HepG2 (cell line): ENCODE results near the gene ICAM3. TPM values are rescaled to one million over a fixed set of nuclear protein-coding genes. Genes with fewer than 3 reads are reported as not detected.

Experiments used
- ATAC-seq: fragments of 200-7000 bp; cut with Tn5 transposase; 3 replicates; pipeline ENCODE4 v1.9.1; 2020; ENCODE audit warnings: mild to moderate bottlenecking, moderate library complexity
- BruUV-seq: library from RNA; stranded (reverse); fragments of 400-500 nt; replicated peaks from 2 replicates; lab custom pipeline; 2021; lab: Mats Ljungman, UMichigan
- CTCF ChIA-PET: fragments of 300-600 bp; formaldehyde crosslinking; extraction: SDS; loops from one replicate; lab custom pipeline; 2021; ENCODE audit warnings: low total read pairs, inconsistent platforms, low intra/inter-chr PET ratio; lab: Yijun Ruan, JAX
- POLR2A ChIA-PET: fragments of 350-600 bp; sonication (Branson Sonifier 250); formaldehyde crosslinking; loops from one replicate; lab custom pipeline; 2020; ENCODE audit warnings: antibody characterized with exemption, inconsistent platforms; lab: Yijun Ruan, JAX
- DNase-seq: peaks from one replicate; pipeline ENCODE4 v3.0.0-alpha.2; 2015; ENCODE audit warnings: low spot score
- FAIRE-seq: peaks from 3 replicates; lab custom pipeline; 2011; peaks lifted over from hg19 to GRCh38; lab: Jason Lieb, UNC
- H2AFZ ChIP-seq: one replicate; pipeline ENCODE4 v1.6.1; 2011; ENCODE audit warnings: low read length, inconsistent platforms
- H3K27ac ChIP-seq: fragments of 300-600 bp; 3 replicates; pipeline ENCODE4 v1.8.0; 2011; ENCODE audit warnings: mixed run types, mild to moderate bottlenecking, mixed read lengths, low read length, inconsistent platforms; ENCODE audit not compliant: insufficient read depth; ENCODE audit errors: extremely low read length
- H3K27me3 ChIP-seq, 2 experiments: fragments of 200-600 bp in 1 of 2; 2 replicates in 1 of 2; 3 replicates in 1 of 2; pipeline versions ENCODE4 v1.6.0 to v1.8.0; 2011; ENCODE audit warnings: low read length in 2 of 2, mild to moderate bottlenecking in 2 of 2, moderate library complexity in 2 of 2, inconsistent platforms in 1 of 2; ENCODE audit not compliant: insufficient read depth in 2 of 2, control insufficient read depth in 1 of 2
- H3K36me3 ChIP-seq, 2 experiments: fragments of 200-600 bp in 1 of 2; replicated peaks in 1 of 2; 2 replicates in 1 of 2; 3 replicates in 1 of 2; pipeline versions ENCODE4 v1.5.1 to v1.8.0; 2011; ENCODE audit warnings: low read length in 2 of 2, inconsistent platforms in 1 of 2; ENCODE audit not compliant: insufficient read depth in 2 of 2, control insufficient read depth in 1 of 2
- H3K4me1 ChIP-seq: 2 replicates; pipeline ENCODE4 v1.5.1; 2012; ENCODE audit warnings: low read length, inconsistent platforms; ENCODE audit not compliant: insufficient read depth
- H3K4me2 ChIP-seq: 2 replicates; pipeline ENCODE4 v1.6.0; 2011; ENCODE audit warnings: low read depth, low read length, inconsistent platforms
- H3K4me3 ChIP-seq, 3 experiments: fragments of 200-600 bp in 1 of 3; sonication (generic), shearing (Covaris generic) in 1 of 3; replicated peaks in 1 of 3; 2 replicates each; pipeline ENCODE4 v1.5.1; 2011 to 2016; ENCODE audit warnings: low read length in 3 of 3, inconsistent platforms in 2 of 3, low read depth in 2 of 3, mild to moderate bottlenecking in 2 of 3, control low read depth in 1 of 3, mixed read lengths in 1 of 3; ENCODE audit not compliant: insufficient read depth in 1 of 3
- H3K79me2 ChIP-seq: one replicate; pipeline ENCODE4 v1.6.1; 2011; ENCODE audit warnings: low read length, inconsistent platforms; ENCODE audit not compliant: insufficient read depth
- H3K9ac ChIP-seq: 2 replicates; pipeline ENCODE4 v1.6.0; 2011; ENCODE audit warnings: mild to moderate bottlenecking, low read depth, low read length, inconsistent platforms; ENCODE audit not compliant: insufficient read depth
- H3K9me3 ChIP-seq: 2 replicates; pipeline ENCODE4 v1.5.1; 2012; ENCODE audit warnings: mild to moderate bottlenecking, low read length
- H4K20me1 ChIP-seq: 2 replicates; pipeline ENCODE4 v1.6.0; 2011; ENCODE audit warnings: inconsistent platforms, mild to moderate bottlenecking, low read length, moderate library complexity; ENCODE audit not compliant: insufficient read depth
- KDM1A ChIP-seq: IDR thresholded peaks from 2 replicates; pipeline ENCODE4 v1.6.1; 2016; ENCODE audit warnings: missing compliant biosample characterization
- KDM4B ChIP-seq: sonication (generic); formaldehyde crosslinking; IDR thresholded peaks from 2 replicates; pipeline ENCODE4 v1.4.0; 2020; ENCODE audit warnings: missing genetic modification reagents
- PHF21A ChIP-seq: sonication (generic); formaldehyde crosslinking; IDR thresholded peaks from 2 replicates; pipeline ENCODE4 v1.5.0; 2020; ENCODE audit warnings: mild to moderate bottlenecking, missing genetic modification reagents
- SAFB2 ChIP-seq: sonication (generic); formaldehyde crosslinking; IDR thresholded peaks from 2 replicates; pipeline ENCODE4 v1.5.1; 2020; ENCODE audit warnings: missing genetic modification reagents, low read depth, mild to moderate bottlenecking, borderline replicate concordance
- SALL1 ChIP-seq: sonication (generic); formaldehyde crosslinking; IDR thresholded peaks from 2 replicates; pipeline ENCODE4 v1.8.0; 2022; ENCODE audit warnings: mild to moderate bottlenecking, missing genetic modification reagents
- SP1 ChIP-seq, 2 experiments: fragments of 450-650 bp in 1 of 2; sonication (generic) in 1 of 2; formaldehyde crosslinking in 1 of 2; IDR thresholded peaks; 2 replicates each; pipeline versions ENCODE4 v1.4.0 to v1.6.1; 2016 to 2020; ENCODE audit warnings: missing genetic modification reagents in 1 of 2
- SYNCRIP ChIP-seq: fragments of 200-400 bp; formaldehyde crosslinking; IDR thresholded peaks from 2 replicates; pipeline ENCODE4 v1.6.1; 2018; ENCODE audit warnings: mild to moderate bottlenecking, low read depth, low read length; ENCODE audit not compliant: insufficient read depth
- TARDBP ChIP-seq: sonication (generic); formaldehyde crosslinking; IDR thresholded peaks from 2 replicates; pipeline ENCODE4 v1.8.0; 2022; ENCODE audit warnings: mild to moderate bottlenecking, missing genetic modification reagents
- ZEB1 ChIP-seq: IDR thresholded peaks from 2 replicates; pipeline ENCODE4 v1.6.1; 2012; ENCODE audit warnings: mild to moderate bottlenecking, low read depth, inconsistent platforms; ENCODE audit not compliant: insufficient replicate concordance
- ZKSCAN8 ChIP-seq: IDR thresholded peaks from 2 replicates; pipeline ENCODE4 v1.6.1; 2016; ENCODE audit warnings: borderline replicate concordance, missing genetic modification reagents, missing compliant biosample characterization
- ZNF543 ChIP-seq: sonication (generic); formaldehyde crosslinking; IDR thresholded peaks from 2 replicates; pipeline ENCODE4 v1.4.0; 2020; ENCODE audit warnings: mild to moderate bottlenecking, missing genetic modification reagents
- ZNF552 ChIP-seq: sonication (generic); formaldehyde crosslinking; IDR thresholded peaks from 2 replicates; pipeline ENCODE4 v1.9.0; 2022; ENCODE audit warnings: missing genetic modification reagents, mild to moderate bottlenecking, borderline replicate concordance
- ZNF746 ChIP-seq: sonication (generic); formaldehyde crosslinking; IDR thresholded peaks from 2 replicates; pipeline ENCODE4 v1.8.0; 2022; ENCODE audit warnings: mild to moderate bottlenecking, missing genetic modification reagents
- ZNF878 ChIP-seq: sonication (generic); formaldehyde crosslinking; IDR thresholded peaks from 2 replicates; pipeline ENCODE4 v1.8.1; 2023; ENCODE audit warnings: mild to moderate bottlenecking, missing genetic modification reagents, moderate library complexity
- WGBS: methylation state at CpG from one replicate; pipeline ENCODE4 v1.1.6; 2017; ENCODE audit warnings: low lambda C conversion rate; 5-methylcytosine and 5-hydroxymethylcytosine counted together
- in situ Hi-C: cut with HindIII; loops from 2 replicates; pipeline ENCODE4 v1.10.0; 2017; ENCODE audit warnings: low pct_unique_long_range_greater_than_20kb; ENCODE audit not compliant: extremely low pct_ligation_motif_present
- intact Hi-C: fragments of 100-400 bp; cut with micrococcal nuclease; formaldehyde crosslinking; loops from one replicate; pipeline ENCODE4 v1.10.0; 2022; ENCODE audit not compliant: unreplicated experiment
- polyA plus RNA-seq, 8 experiments: library from polyadenylated mRNA; depleted of rRNA in 3 of 8; stranded (reverse) in 7 of 8; unstranded in 1 of 8; fragments of >200 nt; fragmentation: Illumina TruSeq in 4 of 8; extraction: Trizol in 4 of 8; gene quantifications; 2 replicates each; pipeline versions ENCODE4 v1.2.1 to v1.2.3, GENCODE V29; 2011 to 2016; ENCODE audit warnings: low read depth in 4 of 8, missing spikeins in 1 of 8, mixed read lengths in 1 of 8; ENCODE audit not compliant: insufficient read depth in 1 of 8
- total RNA-seq, 5 experiments: library from RNA; depleted of rRNA; stranded (reverse); fragments of >200 nt; fragmentation: Illumina TruSeq; extraction: Trizol; gene quantifications; 2 replicates each; pipeline ENCODE4 v1.2.3, GENCODE V29; 2016; ENCODE audit warnings: low read depth in 1 of 5
- TF ChIP-seq, protein P1 (sequence below): sonication (generic); formaldehyde crosslinking; IDR thresholded peaks from 2 replicates; pipeline ENCODE4 v1.4.0; 2020; ENCODE audit warnings: missing genetic modification reagents
- TF ChIP-seq, protein P2 (sequence below), 2 experiments: sonication (generic) in 1 of 2; formaldehyde crosslinking in 1 of 2; IDR thresholded peaks; 2 replicates each; pipeline versions ENCODE4 v1.4.0 to v1.6.1; 2016 to 2020; ENCODE audit warnings: borderline replicate concordance in 1 of 2, low read depth in 1 of 2, mild to moderate bottlenecking in 1 of 2, missing genetic modification reagents in 1 of 2

ICAM3 gene
- total and polyA plus RNA-seq, 2 of the 13 experiments (the other 11 are each of a cell fraction or from before 2014, with no cell fraction given), result 14.1 to 21.0 TPM

DNA sequence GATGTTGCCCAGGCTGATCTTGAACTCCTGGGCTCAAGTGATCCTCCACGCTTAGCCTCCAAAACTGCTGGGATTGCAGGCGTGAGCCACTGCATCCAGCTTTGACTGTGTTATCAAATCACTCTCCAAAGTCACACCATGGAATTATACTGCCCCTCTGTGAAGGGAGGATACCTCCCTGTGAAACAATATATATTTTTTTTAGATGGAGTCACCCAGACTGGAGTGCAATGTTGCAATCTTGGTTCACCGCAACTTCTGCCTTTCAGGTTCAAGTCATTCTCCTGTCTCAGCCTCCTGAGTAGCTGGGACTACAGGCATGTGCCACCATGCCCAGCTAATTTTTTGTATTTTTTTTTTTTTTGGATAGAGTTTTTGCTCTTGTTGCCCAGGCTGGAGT lies 33.3 kb upstream of the ICAM3 start:
- CTCF ChIA-PET, result no interaction called here
- no peak overlapping the region for H3K4me2 ChIP-seq
- 89% methylated on average over 2 of the region's 3 CpGs for WGBS
- no peak overlapping the region for H2AFZ ChIP-seq
- H3K4me1 ChIP-seq, result no peaks in the 10 kb centered on the region
- FAIRE-seq (no peak), ATAC-seq (no peak), DNase-seq (no peak)
- POLR2A ChIA-PET, result no interaction called here
- no peaks in the 10 kb centered on the region for H4K20me1 ChIP-seq
- no peaks in the 10 kb centered on the region for H3K79me2 ChIP-seq
- intact Hi-C loops, result no loop called here
- peaks cover 5 to 19% of the 10 kb centered on the region in 2 experiments for H3K36me3 ChIP-seq
- H3K4me3 ChIP-seq, result no peak overlapping the region
- no peak overlapping the region for H3K9ac ChIP-seq
- in situ Hi-C loops, result no loop called here
- H3K27me3 ChIP-seq, result no peaks in the 10 kb centered on the region
- no peaks in the 10 kb centered on the region for H3K9me3 ChIP-seq
- BruUV-seq, result no TSS peak
- H3K27ac ChIP-seq, result no peak overlapping the region
- TF ChIP-seq ZNF552, result no peak
- no peak for TF ChIP-seq SAFB2 (CRISPR knock-in tag)
- no peak for TF ChIP-seq PHF21A (CRISPR knock-in tag)
- no peak for TF ChIP-seq ZEB1
- TF ChIP-seq ZKSCAN8 (CRISPR knock-in tag), result no peak
- no peak for TF ChIP-seq SP1 (IDR thresholded peaks at IDR 0.05)
- no peak for TF ChIP-seq SP1 (CRISPR knock-in tag; IDR thresholded peaks at IDR 0.05)
- no peak for TF ChIP-seq ZNF543 (CRISPR knock-in tag)
- no peak for TF ChIP-seq SALL1 (CRISPR knock-in tag)
- TF ChIP-seq, protein P1, sequence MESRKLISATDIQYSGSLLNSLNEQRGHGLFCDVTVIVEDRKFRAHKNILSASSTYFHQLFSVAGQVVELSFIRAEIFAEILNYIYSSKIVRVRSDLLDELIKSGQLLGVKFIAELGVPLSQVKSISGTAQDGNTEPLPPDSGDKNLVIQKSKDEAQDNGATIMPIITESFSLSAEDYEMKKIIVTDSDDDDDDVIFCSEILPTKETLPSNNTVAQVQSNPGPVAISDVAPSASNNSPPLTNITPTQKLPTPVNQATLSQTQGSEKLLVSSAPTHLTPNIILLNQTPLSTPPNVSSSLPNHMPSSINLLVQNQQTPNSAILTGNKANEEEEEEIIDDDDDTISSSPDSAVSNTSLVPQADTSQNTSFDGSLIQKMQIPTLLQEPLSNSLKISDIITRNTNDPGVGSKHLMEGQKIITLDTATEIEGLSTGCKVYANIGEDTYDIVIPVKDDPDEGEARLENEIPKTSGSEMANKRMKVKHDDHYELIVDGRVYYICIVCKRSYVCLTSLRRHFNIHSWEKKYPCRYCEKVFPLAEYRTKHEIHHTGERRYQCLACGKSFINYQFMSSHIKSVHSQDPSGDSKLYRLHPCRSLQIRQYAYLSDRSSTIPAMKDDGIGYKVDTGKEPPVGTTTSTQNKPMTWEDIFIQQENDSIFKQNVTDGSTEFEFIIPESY (CRISPR knock-in tag), result no peak
- no peak for TF ChIP-seq SYNCRIP
- no peak for TF ChIP-seq TARDBP
- no peak for TF ChIP-seq KDM4B (CRISPR knock-in tag)
- TF ChIP-seq, protein P2, sequence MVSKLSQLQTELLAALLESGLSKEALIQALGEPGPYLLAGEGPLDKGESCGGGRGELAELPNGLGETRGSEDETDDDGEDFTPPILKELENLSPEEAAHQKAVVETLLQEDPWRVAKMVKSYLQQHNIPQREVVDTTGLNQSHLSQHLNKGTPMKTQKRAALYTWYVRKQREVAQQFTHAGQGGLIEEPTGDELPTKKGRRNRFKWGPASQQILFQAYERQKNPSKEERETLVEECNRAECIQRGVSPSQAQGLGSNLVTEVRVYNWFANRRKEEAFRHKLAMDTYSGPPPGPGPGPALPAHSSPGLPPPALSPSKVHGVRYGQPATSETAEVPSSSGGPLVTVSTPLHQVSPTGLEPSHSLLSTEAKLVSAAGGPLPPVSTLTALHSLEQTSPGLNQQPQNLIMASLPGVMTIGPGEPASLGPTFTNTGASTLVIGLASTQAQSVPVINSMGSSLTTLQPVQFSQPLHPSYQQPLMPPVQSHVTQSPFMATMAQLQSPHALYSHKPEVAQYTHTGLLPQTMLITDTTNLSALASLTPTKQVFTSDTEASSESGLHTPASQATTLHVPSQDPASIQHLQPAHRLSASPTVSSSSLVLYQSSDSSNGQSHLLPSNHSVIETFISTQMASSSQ (IDR thresholded peaks at IDR 0.05; ENCODE audit: low read depth), result no peak
- TF ChIP-seq, protein P2 (CRISPR knock-in tag; IDR thresholded peaks at IDR 0.05; ENCODE audit: borderline replicate concordance), result no peak
- TF ChIP-seq KDM1A (CRISPR knock-in tag), result no peak
- no peak for TF ChIP-seq ZNF878 (CRISPR knock-in tag)
- no peak for TF ChIP-seq ZNF746 (CRISPR knock-in tag)
